AG04450 (cell line): Measurements from ENCODE around the gene NGRN. TPM values are rescaled to one million over a fixed set of nuclear protein-coding genes. Genes with fewer than 3 reads are reported as not detected.

Source experiments
- CTCF ChIA-PET: fragments of 300-600, 350-600 bp; formaldehyde crosslinking; extraction: SDS; loops from one replicate; lab custom pipeline; 2022; ENCODE audit warnings: antibody characterized with exemption, inconsistent platforms; lab: Charles Lee
- POLR2A ChIA-PET: fragments of 350-600 bp; formaldehyde crosslinking; extraction: SDS; loops from one replicate; lab custom pipeline; 2021; ENCODE audit warnings: antibody characterized with exemption, inconsistent platforms; lab: Yijun Ruan, JAX
- DNase-seq: peaks from one replicate; pipeline ENCODE4 v3.0.0-alpha.2; 2011; ENCODE audit warnings: low read depth, low spot score
- H3K27ac ChIP-seq: one replicate; pipeline ENCODE4 v1.5.1; 2012; ENCODE audit warnings: low read depth, low read length, control low read depth
- H3K27me3 ChIP-seq: one replicate; pipeline ENCODE4 v1.6.0; 2012; ENCODE audit warnings: low read length; ENCODE audit not compliant: control insufficient read depth, insufficient read depth
- H3K4me3 ChIP-seq: 2 replicates; pipeline ENCODE4 v1.5.1; 2011; ENCODE audit warnings: mild to moderate bottlenecking, low read depth, low read length, control low read depth
- H3K9me3 ChIP-seq: 2 replicates; pipeline ENCODE4 v1.5.1; 2012; ENCODE audit warnings: low read length; ENCODE audit not compliant: control insufficient read depth, insufficient read depth
- polyA plus RNA-seq: library from polyadenylated mRNA; depleted of rRNA; stranded (reverse); fragments of >200 nt; gene quantifications from 2 replicates; pipeline ENCODE4 v1.2.3, GENCODE V29; 2011
- TF ChIP-seq, protein P1 (sequence below): IDR thresholded peaks from 2 replicates; pipeline ENCODE4 v1.5.1; 2011; ENCODE audit warnings: low read depth, low read length, control low read depth, inconsistent platforms

NGRN gene
- polyA plus RNA-seq, 1 experiment = 81.8 TPM

DNA sequence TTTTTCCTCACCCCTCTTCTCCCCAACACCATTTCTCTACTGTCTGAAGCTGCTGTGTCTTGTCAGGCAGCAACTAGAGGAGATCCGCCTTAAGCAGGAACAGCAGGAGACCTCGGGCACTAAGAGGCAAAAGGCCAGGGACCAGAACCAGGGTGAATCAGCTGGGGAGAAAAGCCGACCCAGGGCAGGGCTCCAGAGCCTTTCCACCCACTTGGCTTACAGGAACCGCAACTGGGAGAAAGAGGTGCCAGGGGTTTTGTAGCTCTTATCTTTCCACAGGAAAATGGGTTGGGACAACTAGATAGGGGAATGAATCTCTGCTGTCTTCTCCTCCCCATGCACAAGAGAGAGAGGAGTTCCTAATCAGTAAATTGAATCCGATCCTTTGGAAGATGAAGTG is 3.0 kb upstream of the NGRN start:
- Histone ChIP-seq H3K27me3 (no peaks in the 10 kb centered on the region), H3K9me3 (peaks cover 5% of the 10 kb centered on the region; the same call in 1 of the 2 replicates), H3K27ac (no peak overlapping the region), H3K4me3 (no peak overlapping the region)
- ChIA-PET POLR2A (no interaction called here), CTCF (no interaction called here)
- no peak for DNase-seq
- TF ChIP-seq, protein P1, sequence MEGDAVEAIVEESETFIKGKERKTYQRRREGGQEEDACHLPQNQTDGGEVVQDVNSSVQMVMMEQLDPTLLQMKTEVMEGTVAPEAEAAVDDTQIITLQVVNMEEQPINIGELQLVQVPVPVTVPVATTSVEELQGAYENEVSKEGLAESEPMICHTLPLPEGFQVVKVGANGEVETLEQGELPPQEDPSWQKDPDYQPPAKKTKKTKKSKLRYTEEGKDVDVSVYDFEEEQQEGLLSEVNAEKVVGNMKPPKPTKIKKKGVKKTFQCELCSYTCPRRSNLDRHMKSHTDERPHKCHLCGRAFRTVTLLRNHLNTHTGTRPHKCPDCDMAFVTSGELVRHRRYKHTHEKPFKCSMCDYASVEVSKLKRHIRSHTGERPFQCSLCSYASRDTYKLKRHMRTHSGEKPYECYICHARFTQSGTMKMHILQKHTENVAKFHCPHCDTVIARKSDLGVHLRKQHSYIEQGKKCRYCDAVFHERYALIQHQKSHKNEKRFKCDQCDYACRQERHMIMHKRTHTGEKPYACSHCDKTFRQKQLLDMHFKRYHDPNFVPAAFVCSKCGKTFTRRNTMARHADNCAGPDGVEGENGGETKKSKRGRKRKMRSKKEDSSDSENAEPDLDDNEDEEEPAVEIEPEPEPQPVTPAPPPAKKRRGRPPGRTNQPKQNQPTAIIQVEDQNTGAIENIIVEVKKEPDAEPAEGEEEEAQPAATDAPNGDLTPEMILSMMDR = no peak

DNA sequence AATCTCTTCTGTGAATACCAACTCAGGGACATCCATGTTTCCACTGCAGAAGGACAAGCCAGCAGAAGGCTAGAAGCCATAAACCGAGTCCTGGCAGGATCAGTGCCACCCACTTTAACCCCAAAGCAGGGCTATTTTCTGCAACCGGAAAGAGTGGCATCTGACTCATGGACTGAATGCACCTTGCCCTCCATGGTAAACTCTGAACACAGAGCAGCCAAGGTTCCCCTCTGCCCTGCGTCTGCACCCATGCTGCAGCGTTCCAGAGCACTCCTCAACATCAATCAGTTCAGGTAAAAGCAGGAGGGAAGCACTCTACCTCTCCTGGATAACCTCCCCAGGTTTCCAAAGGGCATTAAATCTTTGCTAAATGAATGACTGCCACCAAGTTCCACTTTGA is 801 bp upstream of the NGRN start:
- no peak for DNase-seq
- Histone ChIP-seq H3K27ac (peak overlapping the region; percentile 91), H3K27me3 (no peaks in the 10 kb centered on the region), H3K4me3 (peak overlapping the region; percentile 94), H3K9me3 (peaks cover 5% of the 10 kb centered on the region; the same call in 1 of the 2 replicates)
- ChIA-PET POLR2A (no interaction called here), CTCF (no interaction called here)
- TF ChIP-seq, protein P1 = no peak

DNA sequence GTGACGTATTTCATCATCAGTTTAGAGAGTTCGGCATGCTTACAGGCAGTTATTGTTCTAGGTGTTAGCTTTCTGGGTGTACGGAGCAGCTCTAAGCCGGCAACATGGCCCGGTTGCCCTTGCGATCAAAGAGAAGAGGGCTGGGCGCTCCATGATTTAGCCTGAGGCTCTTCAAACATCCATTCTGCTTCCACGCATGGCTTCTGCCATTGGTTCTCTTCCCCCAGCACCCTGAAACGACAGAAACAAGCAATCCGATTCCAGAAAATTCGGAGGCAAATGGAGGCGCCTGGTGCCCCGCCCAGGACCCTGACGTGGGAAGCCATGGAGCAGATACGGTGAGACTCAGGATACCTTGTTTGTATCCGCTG is 574 bp downstream of the NGRN start:
- no peak for DNase-seq
- CTCF ChIA-PET = no interaction called here

DNA sequence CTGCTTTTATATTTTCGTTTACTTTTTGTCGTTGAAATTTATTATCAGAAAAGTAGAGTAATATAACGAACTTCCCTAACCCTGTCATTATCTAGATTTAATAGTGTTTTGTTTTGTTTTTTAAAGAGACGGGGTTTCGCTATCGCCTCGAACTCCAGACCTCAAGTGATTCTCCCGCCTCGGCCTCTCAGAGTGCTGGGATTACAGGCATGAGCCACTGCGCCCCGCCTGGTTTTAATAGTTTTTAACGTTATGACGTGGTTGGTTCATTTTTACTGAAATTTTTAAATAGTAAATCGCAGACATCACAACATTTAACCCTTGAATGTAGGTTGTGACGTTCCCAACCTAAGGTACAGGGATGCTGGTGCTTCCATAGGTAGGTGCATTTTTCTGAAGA is 1.0 kb downstream of the NGRN start:
- CTCF ChIA-PET = interaction anchor here (0.8 kb wide), 1 partner anchor 173 kb away, joined by 6 read pairs; no protein-coding TSS in a partner anchor
- no peak for DNase-seq
- POLR2A ChIA-PET = interaction anchor here (0.6 to 0.9 kb wide), 2 partner anchors 29 to 33 kb away, joined by 6 read pairs; partner anchors contain the start of genes CIB1 and GDPGP1
- Histone ChIP-seq H3K27me3 (no peaks in the 10 kb centered on the region), H3K27ac (peak overlapping the region; percentile 91), H3K4me3 (peak overlapping the region; percentile 94), H3K9me3 (peaks cover 5% of the 10 kb centered on the region; the same call in 1 of the 2 replicates)
- TF ChIP-seq, protein P1 = no peak

More for the DNA sequence above, 574 bp downstream of the NGRN start:
- H3K27me3 ChIP-seq = no peaks in the 10 kb centered on the region
- POLR2A ChIA-PET = interaction anchor here (0.6 to 0.9 kb wide), 3 partner anchors 28 to 265 kb away, joined by 3 to 6 read pairs (median 6); partner anchors contain the start of genes CIB1 and GDPGP1
- H3K27ac ChIP-seq = peak overlapping the region; percentile 91
- peak overlapping the region; percentile 94 for H3K4me3 ChIP-seq
- TF ChIP-seq, protein P1 = no peak
- H3K9me3 ChIP-seq = peaks cover 5% of the 10 kb centered on the region; the same call in 1 of the 2 replicates

DNA sequence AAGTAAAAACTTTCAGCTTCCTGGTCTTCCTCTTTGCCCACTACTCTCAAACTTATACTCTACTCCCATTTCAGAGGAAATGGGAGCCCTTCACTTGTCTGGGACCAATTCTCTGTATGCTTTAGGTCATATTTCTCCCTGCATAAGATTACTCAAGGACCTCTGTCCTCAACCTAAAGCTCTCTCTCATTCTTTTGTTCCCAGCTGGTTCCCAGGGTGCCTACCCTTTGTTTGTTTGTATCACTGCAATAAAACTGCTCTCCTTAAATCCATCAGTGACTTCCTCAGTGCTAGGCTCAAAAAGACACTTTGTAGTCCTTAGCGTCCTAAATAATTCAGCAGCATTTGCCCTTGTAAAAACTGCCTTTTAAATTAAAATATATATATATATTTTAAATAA is 2.9 kb downstream of the NGRN start:
- Histone ChIP-seq H3K9me3 (peaks cover 5% of the 10 kb centered on the region; the same call in 1 of the 2 replicates), H3K27ac (no peak overlapping the region), H3K4me3 (no peak overlapping the region), H3K27me3 (no peaks in the 10 kb centered on the region)
- TF ChIP-seq, protein P1 = no peak
- CTCF ChIA-PET = interaction anchor here (0.7 to 1.4 kb wide), 2 partner anchors 52 to 73 kb away, joined by 3 to 8 read pairs; no protein-coding TSS in a partner anchor
- no peak for DNase-seq
- POLR2A ChIA-PET = interaction anchor here (0.7 to 1.5 kb wide), 2 partner anchors 9 to 10 kb away, joined by 5 to 6 read pairs; no protein-coding TSS in a partner anchor
